K562 (cell line): Measurements from ENCODE around the gene ATG14. TPM values are rescaled to one million over a fixed set of nuclear protein-coding genes. Genes with fewer than 3 reads are reported as not detected.

Experiments used
- CREB1 ChIP-seq, 2 experiments: sonication (generic) in 1 of 2; formaldehyde crosslinking in 1 of 2; IDR thresholded peaks; 2 replicates each; pipeline versions ENCODE4 v1.6.1 to v1.8.0; 2012 to 2022; ENCODE audit warnings: inconsistent platforms in 1 of 2, mild to moderate bottlenecking in 1 of 2, missing genetic modification reagents in 1 of 2, moderate library complexity in 1 of 2
- JUN ChIP-seq, 2 experiments: sonication (generic) in 1 of 2; formaldehyde crosslinking in 1 of 2; IDR thresholded peaks; 2 replicates each; pipeline versions ENCODE4 v1.6.1 to v1.8.0; 2012 to 2022; ENCODE audit warnings: borderline replicate concordance in 2 of 2, mild to moderate bottlenecking in 2 of 2, improper control_type of control experiment in 1 of 2, low read depth in 1 of 2, low read length in 1 of 2, missing genetic modification reagents in 1 of 2
- JUND ChIP-seq, 2 experiments: IDR thresholded peaks; 2 replicates in 1 of 2; 3 replicates in 1 of 2; pipeline ENCODE4 v1.6.1; 2011; ENCODE audit warnings: borderline replicate concordance in 2 of 2, low read depth in 2 of 2, low read length in 2 of 2, improper control_type of control experiment in 1 of 2, missing biosample characterization in 1 of 2, missing genetic modification characterization in 1 of 2, missing genetic modification reagents in 1 of 2
- MECOM ChIP-seq: fragments of 250-450 bp; sonication (Bioruptor Pico); IDR thresholded peaks from 2 replicates; pipeline ENCODE4 v1.8.0; 2022; ENCODE audit warnings: inconsistent platforms
- MTA3 ChIP-seq: fragments of 450-650 bp; formaldehyde crosslinking; IDR thresholded peaks from 2 replicates; pipeline ENCODE4 v1.6.1; 2017; ENCODE audit warnings: mild to moderate bottlenecking, borderline replicate concordance
- NRF1 ChIP-seq, 2 experiments: fragments of 450-650 bp; IDR thresholded peaks in 1 of 2; conservative IDR thresholded peaks in 1 of 2; 2 replicates each; pipeline ENCODE4 v1.6.1; 2014; ENCODE audit warnings: mild to moderate bottlenecking in 2 of 2
- PHB2 ChIP-seq: fragments of 450-650 bp; IDR thresholded peaks from 2 replicates; pipeline ENCODE4 v1.6.1; 2017; ENCODE audit warnings: low read depth
- POLR2B ChIP-seq: fragments of 450-650 bp; IDR thresholded peaks from 2 replicates; pipeline ENCODE4 v1.6.1; 2018; ENCODE audit warnings: low read depth; ENCODE audit not compliant: partially characterized antibody
- POLR2G ChIP-seq: fragments of 200-400 bp; formaldehyde crosslinking; IDR thresholded peaks from 2 replicates; pipeline ENCODE4 v1.6.1; 2017; ENCODE audit warnings: low read depth, mild to moderate bottlenecking, antibody characterized with exemption, low read length, moderate library complexity
- SMARCB1 ChIP-seq: IDR thresholded peaks from 2 replicates; pipeline ENCODE4 v1.6.1; 2011; ENCODE audit warnings: improper control_type of control experiment, low read depth; ENCODE audit not compliant: insufficient read length
- SP2 ChIP-seq: IDR thresholded peaks from 2 replicates; pipeline ENCODE4 v1.6.1; 2011; ENCODE audit warnings: mild to moderate bottlenecking, low read depth, low read length, moderate library complexity; ENCODE audit not compliant: poor library complexity, severe bottlenecking; ENCODE audit errors: extremely low read depth
- SRSF9 ChIP-seq: fragments of 200-400 bp; formaldehyde crosslinking; IDR thresholded peaks from 2 replicates; pipeline ENCODE4 v1.6.1; 2017; ENCODE audit warnings: low read depth, low read length, borderline replicate concordance
- TEAD4 ChIP-seq, 2 experiments: sonication (generic) in 1 of 2; formaldehyde crosslinking in 1 of 2; IDR thresholded peaks; 2 replicates each; pipeline versions ENCODE4 v1.6.1 to v1.8.0; 2012 to 2022; ENCODE audit warnings: borderline replicate concordance in 1 of 2, inconsistent platforms in 1 of 2, low read length in 1 of 2, mild to moderate bottlenecking in 1 of 2, missing genetic modification reagents in 1 of 2
- ZNF12 ChIP-seq: sonication (generic); formaldehyde crosslinking; IDR thresholded peaks from 2 replicates; pipeline ENCODE4 v1.4.0; 2020; ENCODE audit warnings: mild to moderate bottlenecking, missing genetic modification reagents
- ZNF75A ChIP-seq: fragments of 450-650 bp; formaldehyde crosslinking; IDR thresholded peaks from 2 replicates; pipeline ENCODE4 v1.4.0; 2020; ENCODE audit warnings: mild to moderate bottlenecking
- polyA plus RNA-seq, 8 experiments: library from polyadenylated mRNA; depleted of rRNA in 4 of 8; stranded (reverse) in 5 of 8; unstranded in 3 of 8; fragments of >200 nt; fragmentation: Nextera tagmentation in 2 of 8; fragmentation: Illumina TruSeq in 1 of 8; extraction: Ambion mirVana in 2 of 8; extraction: Trizol in 1 of 8; gene quantifications; 2 replicates each; pipeline versions ENCODE4 v1.2.1 to v1.2.3, GENCODE V29; 2011 to 2014; ENCODE audit warnings: inconsistent platforms in 1 of 8, missing spikeins in 1 of 8
- total RNA-seq, 7 experiments: library from RNA; depleted of rRNA in 6 of 7; stranded (reverse); fragments of >200 nt in 6 of 7; fragmentation: Illumina TruSeq in 2 of 7; extraction: Trizol in 2 of 7; gene quantifications; 2 replicates each; pipeline versions ENCODE4 v1.2.1 to v1.2.3, GENCODE V29; 2011 to 2021; ENCODE audit warnings: low replicate concordance in 1 of 7
- TF ChIP-seq, protein P1 (sequence below), 2 experiments: fragments of 250-450 bp in 1 of 2; fragments of 450-650 bp in 1 of 2; sonication (Bioruptor Pico) in 1 of 2; IDR thresholded peaks; 2 replicates each; pipeline versions ENCODE4 v1.6.1 to v1.8.0; 2016 to 2021; ENCODE audit warnings: mild to moderate bottlenecking in 2 of 2, moderate library complexity in 2 of 2, missing compliant biosample characterization in 1 of 2, missing genetic modification characterization in 1 of 2
- TF ChIP-seq, protein P2 (sequence below): fragments of 250-450 bp; sonication (Bioruptor Pico); IDR thresholded peaks from 2 replicates; pipeline ENCODE4 v1.5.0; 2021; ENCODE audit warnings: mild to moderate bottlenecking, moderate library complexity

ATG14 gene
- total and polyA plus RNA-seq, 9 of the 15 experiments (the other 6 are each of a cell fraction or from before 2014, with no cell fraction given): 0.55 to 4.2 (median 3.5) TPM

DNA sequence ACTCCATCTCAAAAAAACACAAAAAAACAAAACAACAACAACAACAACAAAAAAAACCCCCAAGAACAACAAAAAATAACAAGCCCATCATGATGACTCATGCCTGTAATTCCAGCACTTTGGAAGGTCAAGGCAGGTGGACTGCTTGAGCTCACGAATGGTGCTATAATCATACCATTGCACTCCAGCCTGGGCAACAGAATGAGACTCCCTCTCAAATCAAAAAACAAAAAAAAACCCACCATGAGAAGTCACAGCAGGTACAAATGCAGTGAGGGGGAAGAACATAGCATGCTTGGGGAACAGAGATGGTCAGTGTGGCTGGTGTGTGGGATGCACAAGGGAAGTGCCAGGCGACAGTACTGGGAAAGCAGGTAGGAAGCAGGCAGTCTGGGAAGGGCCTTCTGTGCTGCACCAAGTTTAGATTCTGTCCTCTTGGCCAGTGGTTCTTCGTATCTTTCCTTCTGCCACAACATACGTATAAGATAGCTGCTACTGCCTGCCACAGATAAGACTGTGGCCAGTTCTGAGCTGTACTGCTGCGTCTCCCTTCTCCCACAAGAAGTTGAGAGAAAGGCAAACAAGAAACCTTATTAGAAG is 28.0 kb downstream of the ATG14 start (continued):
- TF ChIP-seq, protein P1, sequence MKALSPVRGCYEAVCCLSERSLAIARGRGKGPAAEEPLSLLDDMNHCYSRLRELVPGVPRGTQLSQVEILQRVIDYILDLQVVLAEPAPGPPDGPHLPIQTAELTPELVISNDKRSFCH (CRISPR knock-in tag; IDR thresholded peaks at IDR 0.05): no peak
- TF ChIP-seq, protein P1 (tag; IDR thresholded peaks at IDR 0.05): 0 out of 2 replicates have a peak, but pooled peaks have one; percentile 23
- TF ChIP-seq MTA3 (peak; percentile 68; the same call in 1 of the 2 replicates), TEAD4 (IDR thresholded peaks at IDR 0.05; ENCODE audit: low read length) (peak; percentile 98), TEAD4 (CRISPR knock-in tag; IDR thresholded peaks at IDR 0.05; ENCODE audit: borderline replicate concordance) (no peak), ZNF12 (CRISPR knock-in tag) (no peak), SRSF9 (no peak), JUND (IDR thresholded peaks at IDR 0.05; ENCODE audit: borderline replicate concordance, low read depth, low read length) (peak; percentile 72; the same call in 1 of the 2 replicates), JUND (tag; IDR thresholded peaks at IDR 0.05; ENCODE audit: borderline replicate concordance, low read depth, low read length) (peak; percentile 21; the same call in 1 of the 3 replicates), SMARCB1 (no peak), MECOM (CRISPR knock-in tag) (no peak), POLR2G (no peak), CREB1 (IDR thresholded peaks at IDR 0.05) (peak; percentile 59), CREB1 (CRISPR knock-in tag; IDR thresholded peaks at IDR 0.05) (no peak), PHB2 (peak; percentile 52; the same call in 1 of the 2 replicates), ZNF75A (CRISPR knock-in tag) (peak; percentile 78; the same call in 1 of the 2 replicates), NRF1 (conservative IDR thresholded peaks at IDR 0.05 in 1 of 2, IDR thresholded peaks at IDR 0.05 in 1 of 2) (no peak), JUN (IDR thresholded peaks at IDR 0.05; ENCODE audit: borderline replicate concordance, low read depth, low read length) (no peak), JUN (CRISPR knock-in tag; IDR thresholded peaks at IDR 0.05; ENCODE audit: borderline replicate concordance) (no peak), POLR2B (no peak), SP2 (no peak)
- TF ChIP-seq, protein P2, sequence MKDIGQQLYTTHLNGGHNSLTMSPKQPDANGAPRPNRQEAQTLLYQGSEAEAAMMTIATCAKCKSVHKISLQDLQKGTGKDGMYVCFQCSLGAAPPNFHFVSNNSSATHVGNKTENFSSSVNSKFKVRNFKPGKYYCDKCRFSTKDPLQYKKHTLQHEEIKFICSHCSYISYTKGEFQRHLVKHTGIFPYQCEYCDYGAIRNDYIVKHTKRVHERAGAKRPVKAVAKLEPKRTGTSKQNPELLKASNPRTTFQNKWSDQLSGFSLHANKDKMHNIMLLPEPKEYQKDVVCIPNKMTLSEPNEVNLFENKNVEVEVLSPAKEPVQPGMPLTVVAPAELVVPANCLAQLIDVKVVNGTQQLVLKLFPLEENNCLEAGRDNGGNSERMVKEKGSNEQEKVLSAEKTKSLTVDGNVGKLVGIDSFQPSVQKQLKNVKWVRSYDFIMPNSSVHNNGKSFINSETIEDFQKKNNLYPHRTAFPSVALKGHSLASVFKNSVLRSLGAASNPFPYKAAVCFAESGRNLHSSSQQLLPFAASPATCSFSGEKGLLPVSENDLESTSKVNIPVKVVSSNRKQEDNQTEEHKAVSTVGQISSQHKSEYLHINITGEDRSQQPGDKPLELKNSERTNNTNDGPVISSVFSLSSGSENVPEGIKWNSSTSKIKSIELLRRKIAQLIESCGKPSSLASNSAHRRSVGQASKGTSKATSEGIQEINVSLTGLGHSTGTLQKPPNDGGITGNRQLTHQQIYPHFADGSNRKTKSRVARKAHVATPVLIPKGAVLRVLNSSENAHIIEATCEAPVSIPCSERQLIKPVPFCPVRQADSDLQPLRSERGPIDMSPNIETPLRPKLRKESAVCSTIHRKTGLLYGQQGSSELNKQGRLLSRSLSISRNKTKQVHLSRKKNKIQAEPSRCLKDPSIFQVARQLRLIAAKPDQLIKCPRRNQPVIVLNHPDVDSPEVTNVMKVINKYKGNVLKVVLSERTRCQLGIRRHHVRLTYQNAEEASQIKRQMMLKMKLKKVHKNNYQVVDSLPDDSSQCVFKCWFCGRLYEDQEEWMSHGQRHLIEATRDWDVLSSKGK (CRISPR knock-in tag): no peak
